GM06990 (cell line): ENCODE measurements around the gene ATP11A.

Experiments
- DNase-seq: peaks from one replicate; pipeline ENCODE4 v3.0.0-alpha.2; 2011; ENCODE audit not compliant: insufficient read length; ENCODE audit errors: extremely low read depth
- H3K27me3 ChIP-seq: replicated peaks from 2 replicates; pipeline ENCODE4 v1.6.0; 2011; ENCODE audit warnings: low read length; ENCODE audit not compliant: control insufficient read depth, insufficient read depth
- H3K36me3 ChIP-seq: 2 replicates; pipeline ENCODE4 v1.5.1; 2011; ENCODE audit warnings: low read length; ENCODE audit not compliant: control insufficient read depth, insufficient read depth
- H3K4me3 ChIP-seq: replicated peaks from 2 replicates; pipeline ENCODE4 v1.5.1; 2011; ENCODE audit warnings: low read depth, mild to moderate bottlenecking, control low read depth, low read length
- TF ChIP-seq, protein P1 (sequence below): IDR thresholded peaks from 2 replicates; pipeline ENCODE4 v1.5.1; 2011; ENCODE audit warnings: low read length, control low read depth, mild to moderate bottlenecking, inconsistent platforms; ENCODE audit not compliant: insufficient read depth, poor library complexity, severe bottlenecking

Gene ATP11A

DNA sequence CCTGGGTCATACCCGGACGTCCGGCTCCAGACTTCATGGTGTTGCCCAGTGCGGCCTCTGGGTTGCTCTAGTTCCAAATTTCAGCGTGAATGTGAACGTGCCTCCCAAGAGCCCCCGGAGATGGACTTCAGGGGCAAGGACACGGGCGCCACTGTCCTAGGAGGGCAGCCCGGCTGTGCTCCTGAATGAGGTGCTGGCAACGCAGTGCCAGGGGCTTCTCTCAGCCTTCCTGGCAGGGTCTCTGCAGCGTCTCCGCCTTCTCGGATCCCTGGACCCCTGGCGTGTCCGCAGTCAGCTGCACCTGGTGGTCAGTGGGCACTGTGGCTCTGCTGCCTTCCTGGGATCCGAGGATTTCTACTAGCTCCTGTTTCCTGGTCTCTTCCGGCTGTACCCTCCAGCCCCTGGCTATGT lies 177.5 kb downstream of the ATP11A start:
- TF ChIP-seq, protein P1, sequence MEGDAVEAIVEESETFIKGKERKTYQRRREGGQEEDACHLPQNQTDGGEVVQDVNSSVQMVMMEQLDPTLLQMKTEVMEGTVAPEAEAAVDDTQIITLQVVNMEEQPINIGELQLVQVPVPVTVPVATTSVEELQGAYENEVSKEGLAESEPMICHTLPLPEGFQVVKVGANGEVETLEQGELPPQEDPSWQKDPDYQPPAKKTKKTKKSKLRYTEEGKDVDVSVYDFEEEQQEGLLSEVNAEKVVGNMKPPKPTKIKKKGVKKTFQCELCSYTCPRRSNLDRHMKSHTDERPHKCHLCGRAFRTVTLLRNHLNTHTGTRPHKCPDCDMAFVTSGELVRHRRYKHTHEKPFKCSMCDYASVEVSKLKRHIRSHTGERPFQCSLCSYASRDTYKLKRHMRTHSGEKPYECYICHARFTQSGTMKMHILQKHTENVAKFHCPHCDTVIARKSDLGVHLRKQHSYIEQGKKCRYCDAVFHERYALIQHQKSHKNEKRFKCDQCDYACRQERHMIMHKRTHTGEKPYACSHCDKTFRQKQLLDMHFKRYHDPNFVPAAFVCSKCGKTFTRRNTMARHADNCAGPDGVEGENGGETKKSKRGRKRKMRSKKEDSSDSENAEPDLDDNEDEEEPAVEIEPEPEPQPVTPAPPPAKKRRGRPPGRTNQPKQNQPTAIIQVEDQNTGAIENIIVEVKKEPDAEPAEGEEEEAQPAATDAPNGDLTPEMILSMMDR: no peak
- Histone ChIP-seq H3K4me3 (no peak overlapping the region), H3K36me3 (peaks cover 10% of the 10 kb centered on the region), H3K27me3 (no peaks in the 10 kb centered on the region)
- no peak for DNase-seq

DNA sequence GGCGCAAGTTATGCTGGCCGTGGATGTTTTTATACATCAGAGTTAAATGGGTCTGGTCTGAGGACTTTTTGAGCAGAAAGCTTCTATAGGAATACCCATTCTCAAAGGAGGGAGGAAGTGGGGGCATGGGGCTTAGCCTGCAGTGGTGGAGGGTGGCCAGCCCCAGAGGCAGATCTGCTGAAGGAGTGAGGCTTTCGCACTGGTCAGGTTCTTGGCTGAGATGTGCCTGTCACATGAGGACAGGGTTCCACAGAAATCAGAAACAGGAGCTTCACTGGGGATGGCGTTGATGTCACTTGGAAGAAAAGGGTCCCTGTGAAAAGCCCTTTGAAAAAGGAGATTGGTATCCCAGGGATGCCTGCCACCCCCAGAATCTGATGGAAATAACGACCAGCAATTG lies 178.5 kb downstream of the ATP11A start:
- H3K36me3 ChIP-seq: peaks cover 10% of the 10 kb centered on the region
- no peak overlapping the region for H3K4me3 ChIP-seq
- DNase-seq: no peak
- no peaks in the 10 kb centered on the region for H3K27me3 ChIP-seq
- TF ChIP-seq, protein P1: no peak

- H3K4me3 ChIP-seq: no peak overlapping the region
- H3K36me3 ChIP-seq: peaks cover 10% of the 10 kb centered on the region
- no peaks in the 10 kb centered on the region for H3K27me3 ChIP-seq
- TF ChIP-seq, protein P1: no peak
- DNase-seq: no peak
These were observed 179.6 kb downstream of the ATP11A start for GRCh38 chr13:112869202-112870050.

DNA sequence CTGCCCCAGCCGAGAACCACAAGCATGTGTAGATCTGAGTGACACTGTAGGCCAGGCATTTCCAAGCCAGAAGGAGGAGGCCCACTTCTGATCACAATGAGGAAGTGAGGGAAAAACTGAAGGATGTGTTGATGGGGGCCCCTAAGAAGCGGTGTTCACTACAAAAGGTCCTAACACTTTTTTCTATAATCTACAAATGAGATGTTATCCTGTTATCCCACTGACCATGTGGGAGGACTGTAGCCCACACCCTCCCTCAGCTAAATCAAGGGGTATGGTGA lies 180.2 kb downstream of the ATP11A start:
- DNase-seq: no peak
- TF ChIP-seq, protein P1: no peak
- Histone ChIP-seq H3K36me3 (peaks cover 12% of the 10 kb centered on the region), H3K27me3 (no peaks in the 10 kb centered on the region), H3K4me3 (no peak overlapping the region)

DNA sequence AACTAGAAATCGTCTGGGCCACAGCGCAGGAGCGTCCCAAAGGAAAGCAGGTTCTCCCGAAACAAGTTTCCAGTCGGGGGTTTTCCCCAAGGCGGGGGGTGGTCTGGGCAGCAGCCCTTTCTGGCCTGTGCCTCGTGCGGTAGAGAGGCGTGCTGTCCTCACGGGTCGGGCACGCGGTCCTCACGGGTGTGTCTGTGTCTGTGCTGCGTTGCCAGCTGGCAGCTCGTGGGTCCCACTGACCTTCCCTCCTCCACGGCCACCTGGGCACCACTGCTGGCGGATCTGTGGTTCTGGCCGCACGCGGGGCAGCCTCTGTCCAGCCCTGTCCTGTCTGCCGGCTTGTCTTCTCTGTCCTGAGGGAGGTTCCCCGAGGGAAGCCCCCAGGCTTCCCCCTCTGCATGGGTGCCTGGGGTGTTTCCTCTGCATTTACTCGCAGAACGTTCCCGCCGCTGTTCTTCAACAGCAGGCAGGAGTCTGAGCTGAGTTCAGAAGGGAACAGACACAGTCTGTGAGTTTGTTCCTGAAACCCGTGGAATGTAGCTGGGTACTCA lies 181.0 kb downstream of the ATP11A start:
- Histone ChIP-seq H3K36me3 (peaks cover 15% of the 10 kb centered on the region), H3K27me3 (no peaks in the 10 kb centered on the region), H3K4me3 (no peak overlapping the region)
- no peak for DNase-seq
- TF ChIP-seq, protein P1: no peak
